ENCODE measurements around the gene ATOH7.

Gene ATOH7

GRCh38 chr10:68272833-68273232, 40.9 kb upstream of the ATOH7 start:
- Histone ChIP-seq H3K27ac (no peak overlapping the region), H3K36me3 (replicated peaks) (no peaks in the 10 kb centered on the region), H3K27me3 (replicated peaks) (no peaks in the 10 kb centered on the region), H3K4me3 (ENCODE audit: low read depth, low read length) (no peak overlapping the region)
- TF ChIP-seq, protein P1, sequence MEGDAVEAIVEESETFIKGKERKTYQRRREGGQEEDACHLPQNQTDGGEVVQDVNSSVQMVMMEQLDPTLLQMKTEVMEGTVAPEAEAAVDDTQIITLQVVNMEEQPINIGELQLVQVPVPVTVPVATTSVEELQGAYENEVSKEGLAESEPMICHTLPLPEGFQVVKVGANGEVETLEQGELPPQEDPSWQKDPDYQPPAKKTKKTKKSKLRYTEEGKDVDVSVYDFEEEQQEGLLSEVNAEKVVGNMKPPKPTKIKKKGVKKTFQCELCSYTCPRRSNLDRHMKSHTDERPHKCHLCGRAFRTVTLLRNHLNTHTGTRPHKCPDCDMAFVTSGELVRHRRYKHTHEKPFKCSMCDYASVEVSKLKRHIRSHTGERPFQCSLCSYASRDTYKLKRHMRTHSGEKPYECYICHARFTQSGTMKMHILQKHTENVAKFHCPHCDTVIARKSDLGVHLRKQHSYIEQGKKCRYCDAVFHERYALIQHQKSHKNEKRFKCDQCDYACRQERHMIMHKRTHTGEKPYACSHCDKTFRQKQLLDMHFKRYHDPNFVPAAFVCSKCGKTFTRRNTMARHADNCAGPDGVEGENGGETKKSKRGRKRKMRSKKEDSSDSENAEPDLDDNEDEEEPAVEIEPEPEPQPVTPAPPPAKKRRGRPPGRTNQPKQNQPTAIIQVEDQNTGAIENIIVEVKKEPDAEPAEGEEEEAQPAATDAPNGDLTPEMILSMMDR (IDR thresholded peaks at IDR 0.05; ENCODE audit: low read depth, low read length, missing control alignments) = no peak
- in situ Hi-C loops (cut with HindIII; ENCODE audit: low pct_ligation_motif_present, low sequenced_read_pairs) = no loop called here
- DNase-seq = no peak

DNA sequence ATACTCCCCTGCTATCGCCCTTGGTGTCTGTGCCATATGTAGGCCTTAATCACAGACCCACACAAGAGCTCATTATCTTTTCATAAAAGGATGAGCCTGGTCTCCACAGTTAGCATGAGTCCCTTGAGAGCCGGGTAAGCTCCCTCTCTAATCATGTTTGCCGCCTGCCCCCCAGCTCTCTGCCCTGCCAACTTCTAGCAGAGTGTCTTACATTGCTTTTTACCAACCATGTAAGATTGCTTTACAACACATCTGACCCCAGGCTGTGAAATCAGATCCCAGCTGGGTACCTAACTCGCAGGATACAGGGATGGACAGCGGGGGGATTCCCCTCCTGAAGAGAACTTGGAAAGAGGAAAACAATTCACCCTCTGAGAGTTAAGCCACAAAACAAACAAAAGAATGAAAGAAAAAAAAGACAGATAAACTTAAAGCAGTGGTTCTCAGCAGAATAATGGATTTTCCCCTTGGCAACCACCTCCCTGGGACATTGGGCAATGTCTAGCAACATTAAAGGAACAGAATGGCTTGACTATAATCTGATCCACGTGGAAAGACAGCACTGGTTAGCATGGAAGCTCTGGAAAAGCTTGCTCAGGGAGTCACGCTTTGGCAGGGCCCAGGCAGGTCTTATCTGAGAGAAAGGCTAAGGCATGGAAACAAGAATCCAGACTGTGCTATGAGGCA, 39.4 kb upstream of the ATOH7 start:
- no peak overlapping the region for H3K4me3 ChIP-seq (ENCODE audit: low read depth, low read length)
- in situ Hi-C loops (cut with HindIII; ENCODE audit: low pct_ligation_motif_present, low sequenced_read_pairs) = no loop called here
- no peaks in the 10 kb centered on the region for H3K27me3 ChIP-seq (replicated peaks)
- peak; percentile 1 for DNase-seq
- H3K36me3 ChIP-seq (replicated peaks) = no peaks in the 10 kb centered on the region
- TF ChIP-seq, protein P1 (IDR thresholded peaks at IDR 0.05; ENCODE audit: low read depth, low read length, missing control alignments) = no peak
- H3K27ac ChIP-seq = no peak overlapping the region

GRCh38 chr10:68269562-68270290, 37.8 kb upstream of the ATOH7 start:
- no peak for DNase-seq
- in situ Hi-C loops (cut with HindIII; ENCODE audit: low pct_ligation_motif_present, low sequenced_read_pairs) = no loop called here
- Histone ChIP-seq H3K27ac (no peak overlapping the region), H3K27me3 (replicated peaks) (no peaks in the 10 kb centered on the region), H3K36me3 (replicated peaks) (no peaks in the 10 kb centered on the region), H3K4me3 (ENCODE audit: low read depth, low read length) (no peak overlapping the region)
- TF ChIP-seq, protein P1 (IDR thresholded peaks at IDR 0.05; ENCODE audit: low read depth, low read length, missing control alignments) = no peak

GRCh38 chr10:68261132-68261856, 29.4 kb upstream of the ATOH7 start:
- DNase-seq = no peak
- TF ChIP-seq, protein P1 (IDR thresholded peaks at IDR 0.05; ENCODE audit: low read depth, low read length, missing control alignments) = no peak
- in situ Hi-C loops (cut with HindIII; ENCODE audit: low pct_ligation_motif_present, low sequenced_read_pairs) = no loop called here
- H3K36me3 ChIP-seq (replicated peaks) = no peaks in the 10 kb centered on the region
- H3K4me3 ChIP-seq (ENCODE audit: low read depth, low read length) = no peak overlapping the region
- no peak overlapping the region for H3K27ac ChIP-seq
- no peaks in the 10 kb centered on the region for H3K27me3 ChIP-seq (replicated peaks)

GRCh38 chr10:68253346-68253745, 21.4 kb upstream of the ATOH7 start:
- Histone ChIP-seq H3K27ac (no peak overlapping the region), H3K4me3 (ENCODE audit: low read depth, low read length) (no peak overlapping the region), H3K36me3 (replicated peaks) (no peaks in the 10 kb centered on the region), H3K27me3 (replicated peaks) (no peaks in the 10 kb centered on the region)
- no peak for DNase-seq
- TF ChIP-seq, protein P1 (IDR thresholded peaks at IDR 0.05; ENCODE audit: low read depth, low read length, missing control alignments) = no peak
- in situ Hi-C loops (cut with HindIII; ENCODE audit: low pct_ligation_motif_present, low sequenced_read_pairs) = no loop called here
